SK-MEL-5 (cell line): Measurements from ENCODE around the gene CRISP2. TPM values are rescaled to one million over a fixed set of nuclear protein-coding genes. Genes with fewer than 3 reads are reported as not detected.
"Not testable (repeated sequence)": the region's sequence is repeated elsewhere in the genome, so short reads cannot be mapped to it uniquely, and the experiment has no call there.

Experiments used
- DNase-seq: peaks from one replicate; pipeline ENCODE4 v3.0.0-alpha.2; 2016; ENCODE audit warnings: low read depth, low spot score
- in situ Hi-C: cut with HindIII; loops from 2 replicates; pipeline ENCODE4 v1.10.0; 2016; ENCODE audit warnings: low sequenced_read_pairs, high pct_unique_total_duplicates, low pct_unique_long_range_greater_than_20kb
- polyA plus RNA-seq, 2 experiments: library from polyadenylated mRNA; depleted of rRNA; stranded (reverse); fragments of >200 nt; gene quantifications; 2 replicates each; pipeline ENCODE4 v1.2.3, GENCODE V29; 2015
- total RNA-seq: library from RNA; depleted of rRNA; stranded (reverse); fragments of >200 nt; shearing (Covaris generic); gene quantifications from 2 replicates; pipeline ENCODE4 v1.2.3, GENCODE V29; 2014; rRNA removed

Gene CRISP2
- total RNA-seq, result not detected in 2 replicates
- not detected in 2 replicates for polyA plus RNA-seq (2015; cell fraction: cytosol; rRNA removed)
- not detected in 2 replicates for polyA plus RNA-seq (2015; cell fraction: nucleus; rRNA removed)

GRCh38 chr6:49713346-49713745, at the start of gene CRISP2:
CRISP2 (minus strand) TSS chr6:49713543; CDS start chr6:49709196, 4,347 bp downstream.
- in situ Hi-C loops, result no loop called here

GRCh38 chr6:49744259-49744658, 30.9 kb upstream of the CRISP2 start, which contains the start of gene CRISP3:
CRISP3 (minus strand) TSS chr6:49744388; CDS start chr6:49744367, 21 bp downstream.
- no peak for DNase-seq
- in situ Hi-C loops, result no loop called here

More at GRCh38 chr6:49713346-49713745, at the start of gene CRISP2:
- DNase-seq, result no peak

GRCh38 chr6:49743429-49743828, 30.1 kb upstream of the CRISP2 start:
- no peak for DNase-seq
- in situ Hi-C loops, result no loop called here

GRCh38 chr6:49739423-49739822, 26.1 kb upstream of the CRISP2 start:
- DNase-seq, result no peak
- in situ Hi-C loops, result no loop called here

DNA sequence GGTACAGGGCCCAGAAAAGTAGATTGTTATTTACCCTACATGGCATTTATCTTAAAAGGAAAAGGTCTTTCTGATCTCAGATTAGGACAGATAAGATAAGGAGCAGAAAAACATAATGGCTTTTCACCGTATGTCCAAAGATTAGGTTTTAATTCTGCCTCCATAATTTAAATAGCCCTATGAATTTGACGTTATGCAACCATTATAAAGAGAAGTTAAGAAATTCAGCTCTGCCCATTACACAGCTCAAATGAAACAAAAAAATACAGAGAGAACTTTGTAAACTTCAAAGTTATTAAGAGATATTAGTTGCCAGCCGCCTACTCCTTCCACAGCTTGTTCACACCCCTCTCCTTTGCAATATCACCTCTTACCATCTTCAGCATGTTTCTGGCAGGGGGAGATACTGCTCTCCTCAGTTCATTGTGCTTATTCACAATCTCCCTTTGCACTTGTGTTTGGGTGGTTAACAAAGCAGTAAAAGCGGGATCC, 22.7 kb upstream of the CRISP2 start:
- in situ Hi-C loops, result no loop called here
- DNase-seq, result no peak

DNA sequence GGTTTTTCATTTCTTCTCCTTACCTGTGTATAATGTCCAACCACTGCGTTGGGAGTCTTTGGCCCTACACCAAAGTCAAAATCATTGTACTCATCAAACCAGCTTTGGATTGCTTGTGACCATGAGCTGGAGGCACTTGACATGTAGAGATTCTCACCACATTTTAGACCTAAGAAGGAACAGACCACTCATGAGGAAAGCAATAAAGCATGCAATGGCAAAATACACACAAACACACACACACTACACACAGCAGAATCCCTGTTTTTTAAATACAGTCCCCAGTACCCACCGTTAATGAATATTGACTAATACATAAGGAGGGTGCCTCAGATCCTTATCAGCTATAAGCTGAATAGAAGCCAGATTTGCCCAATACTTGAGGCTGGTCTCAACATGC, 20.3 kb upstream of the CRISP2 start:
- in situ Hi-C loops, result no loop called here

GRCh38 chr6:49732781-49733180, 19.4 kb upstream of the CRISP2 start:
- in situ Hi-C loops, result no loop called here
- DNase-seq, result no peak

More for the DNA sequence above, 20.3 kb upstream of the CRISP2 start:
- DNase-seq, result no peak

DNA sequence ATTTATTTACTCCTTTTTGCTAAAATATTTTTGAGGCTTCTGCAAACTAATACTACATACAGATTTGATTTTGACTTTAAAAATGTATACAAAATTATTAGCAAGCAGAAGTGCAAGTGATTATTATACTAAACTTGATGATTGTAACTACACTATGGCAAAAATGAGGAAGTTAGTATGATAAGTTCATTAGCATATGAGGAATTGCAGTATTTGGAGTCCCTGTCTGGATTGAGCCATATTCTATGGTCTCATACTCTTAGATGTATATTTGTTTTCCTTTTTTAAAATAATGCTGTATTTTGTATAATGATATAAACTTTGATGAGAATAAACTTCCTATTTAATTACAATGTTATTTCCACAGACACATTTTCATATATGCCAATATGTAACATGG, 16.9 kb upstream of the CRISP2 start:
- in situ Hi-C loops, result no loop called here
- DNase-seq, result no peak

- in situ Hi-C loops, DNase-seq: not testable (repeated sequence)
These were observed 10.6 kb upstream of the CRISP2 start for GRCh38 chr6:49723917-49724316.

GRCh38 chr6:49721297-49721696, 8.0 kb upstream of the CRISP2 start:
- in situ Hi-C loops, result no loop called here
- no peak for DNase-seq

DNA sequence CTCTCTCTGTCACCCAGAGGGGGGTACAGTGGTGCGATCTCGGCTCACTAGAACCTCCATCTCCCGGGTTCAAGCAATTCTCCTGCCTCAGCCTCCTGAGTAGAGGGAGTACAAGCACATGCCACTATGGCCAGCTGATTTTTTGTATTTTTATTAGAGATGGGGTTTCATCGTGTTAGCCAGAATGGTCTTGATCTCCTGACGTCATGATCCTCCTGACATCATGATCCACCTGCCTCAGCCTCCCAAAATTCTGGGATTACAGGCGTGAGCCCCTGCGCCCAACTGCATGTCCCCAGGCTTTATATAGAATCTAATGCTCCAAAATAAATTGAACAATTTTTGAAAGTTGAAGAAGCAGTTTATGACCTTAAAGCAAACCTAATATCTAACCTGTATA, 7.0 kb upstream of the CRISP2 start:
- in situ Hi-C loops, result no loop called here
- DNase-seq, result no peak

DNA sequence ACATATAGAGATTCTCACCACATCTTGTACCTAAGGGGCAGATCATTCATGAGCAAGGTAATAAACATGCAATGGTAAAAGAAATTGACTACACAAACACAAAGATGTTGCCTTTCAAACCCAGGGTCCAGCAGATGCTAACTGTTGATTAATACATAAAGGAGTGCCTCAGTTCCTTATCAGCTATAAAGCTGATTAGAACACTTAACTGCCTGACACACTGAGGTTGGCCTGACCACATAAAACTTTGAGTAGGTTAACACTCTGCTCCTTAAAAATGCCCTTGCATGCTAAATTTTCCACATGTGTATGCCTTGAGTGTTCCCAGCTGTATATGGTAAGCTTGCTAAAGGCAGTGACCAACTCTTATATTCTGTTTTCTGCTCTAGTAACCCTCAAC, 14.9 kb downstream of the CRISP2 start:
- no peak for DNase-seq
- in situ Hi-C loops, result no loop called here

DNA sequence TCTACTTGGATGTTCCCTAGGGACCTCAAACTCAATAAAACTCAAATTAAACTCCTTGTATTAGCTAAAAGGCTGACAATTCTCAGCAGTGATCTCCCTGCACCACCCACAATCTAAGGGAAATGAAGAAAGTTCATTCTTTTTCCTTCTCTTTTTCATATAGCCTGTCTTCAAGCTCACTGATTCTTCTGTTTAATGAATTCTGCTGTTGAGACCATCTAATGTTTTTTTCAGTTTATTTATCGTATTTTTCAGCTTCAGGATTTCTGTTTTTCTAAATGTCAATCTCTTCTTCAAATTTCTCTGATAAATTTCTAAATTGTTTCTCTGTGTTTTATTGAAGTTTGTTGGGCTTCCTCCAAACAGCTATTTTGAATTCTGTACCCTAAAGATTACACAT, 19.8 kb downstream of the CRISP2 start:
- no peak for DNase-seq
- in situ Hi-C loops, result no loop called here

- DNase-seq, result no peak
- in situ Hi-C loops, result no loop called here
These were observed 20.8 kb downstream of the CRISP2 start for GRCh38 chr6:49692534-49692933.

- in situ Hi-C loops, result no loop called here
- no peak for DNase-seq
These were observed 36.6 kb downstream of the CRISP2 start for GRCh38 chr6:49676671-49677281.

GRCh38 chr6:49675816-49676215, 37.5 kb downstream of the CRISP2 start:
- in situ Hi-C loops, result no loop called here
- no peak for DNase-seq

- in situ Hi-C loops, result no loop called here
These were observed 45.2 kb downstream of the CRISP2 start for GRCh38 chr6:49668083-49668511.

GRCh38 chr6:49666930-49667757, 46.2 kb downstream of the CRISP2 start:
- no peak for DNase-seq
- in situ Hi-C loops, result no loop called here

More at GRCh38 chr6:49668083-49668511, 45.2 kb downstream of the CRISP2 start:
- DNase-seq, result no peak
